ENCODE measurements around the gene KCNC3. TPM values are rescaled to one million over a fixed set of nuclear protein-coding genes. Genes with fewer than 3 reads are reported as not detected.

Gene KCNC3
- total RNA-seq, 1 donor from 2014 or later = not detected

- no peak for DNase-seq (ENCODE audit: low read depth)
- Histone ChIP-seq H3K4me3 (ENCODE audit: low read depth, low read length) (no peak overlapping the region), H3K27me3 (ENCODE audit: control insufficient read depth, insufficient read depth, low read length) (no peaks in the 10 kb centered on the region), H3K36me3 (ENCODE audit: control insufficient read depth, insufficient read depth, low read length) (no peaks in the 10 kb centered on the region)
- FAIRE-seq = no peak
- no peak for TF ChIP-seq CTCF (IDR thresholded peaks at IDR 0.05; ENCODE audit: insufficient read depth, low read length, severe bottlenecking)
Measured at GRCh38 chr19:50268041-50268440, 61.1 kb downstream of the KCNC3 start.

- TF ChIP-seq CTCF (IDR thresholded peaks at IDR 0.05; ENCODE audit: insufficient read depth, low read length, severe bottlenecking) = no peak
- no peak for DNase-seq (ENCODE audit: low read depth)
- Histone ChIP-seq H3K4me3 (ENCODE audit: low read depth, low read length) (no peak overlapping the region), H3K27me3 (ENCODE audit: control insufficient read depth, insufficient read depth, low read length) (no peaks in the 10 kb centered on the region), H3K36me3 (ENCODE audit: control insufficient read depth, insufficient read depth, low read length) (no peaks in the 10 kb centered on the region)
- FAIRE-seq = no peak
Measured at GRCh38 chr19:50266896-50267295, 62.3 kb downstream of the KCNC3 start.

- FAIRE-seq = no peak
- Histone ChIP-seq H3K36me3 (ENCODE audit: control insufficient read depth, insufficient read depth, low read length) (no peaks in the 10 kb centered on the region), H3K27me3 (ENCODE audit: control insufficient read depth, insufficient read depth, low read length) (no peaks in the 10 kb centered on the region), H3K4me3 (ENCODE audit: low read depth, low read length) (no peak overlapping the region)
- DNase-seq (ENCODE audit: low read depth) = no peak
- TF ChIP-seq CTCF (IDR thresholded peaks at IDR 0.05; ENCODE audit: insufficient read depth, low read length, severe bottlenecking) = no peak
Measured at GRCh38 chr19:50266041-50266440, 63.1 kb downstream of the KCNC3 start.

- no peak for DNase-seq (ENCODE audit: low read depth)
- Histone ChIP-seq H3K27me3 (ENCODE audit: control insufficient read depth, insufficient read depth, low read length) (no peaks in the 10 kb centered on the region), H3K4me3 (ENCODE audit: low read depth, low read length) (no peak overlapping the region), H3K36me3 (ENCODE audit: control insufficient read depth, insufficient read depth, low read length) (no peaks in the 10 kb centered on the region)
- no peak for TF ChIP-seq CTCF (IDR thresholded peaks at IDR 0.05; ENCODE audit: insufficient read depth, low read length, severe bottlenecking)
- FAIRE-seq = no peak
Measured at GRCh38 chr19:50264483-50265186, 64.5 kb downstream of the KCNC3 start.

GRCh38 chr19:50263176-50263575 is 66.0 kb downstream of the KCNC3 start:
- no peak for DNase-seq (ENCODE audit: low read depth)
- H3K36me3 ChIP-seq (ENCODE audit: control insufficient read depth, insufficient read depth, low read length) = no peaks in the 10 kb centered on the region
- no peak for TF ChIP-seq CTCF (IDR thresholded peaks at IDR 0.05; ENCODE audit: insufficient read depth, low read length, severe bottlenecking)
- no peaks in the 10 kb centered on the region for H3K27me3 ChIP-seq (ENCODE audit: control insufficient read depth, insufficient read depth, low read length)
- FAIRE-seq = no peak
- no peak overlapping the region for H3K4me3 ChIP-seq (ENCODE audit: low read depth, low read length)

Other genes with a start within 250 kb of the KCNC3 start
- not detected in 2 replicates for gene IZUMO2, start 166.1 kb downstream of the KCNC3 start, total RNA-seq
- 6.8 and 44.4 TPM in 2 replicates for gene MYH14, start 125.8 kb downstream of the KCNC3 start, total RNA-seq
- gene NAPSA, start 36.3 kb upstream of the KCNC3 start, total RNA-seq = 0.26 TPM in 2 replicates
- 44.2 and 71.9 TPM in 2 replicates for gene NR1H2, start 47.1 kb upstream of the KCNC3 start, total RNA-seq
- gene POLD1, start 55.0 kb upstream of the KCNC3 start, total RNA-seq = 22.5 and 28.4 TPM in 2 replicates
- not detected in 2 replicates for gene SPIB, start 89.6 kb upstream of the KCNC3 start, total RNA-seq
- not detected in 2 replicates for gene MYBPC2, start 103.5 kb upstream of the KCNC3 start, total RNA-seq
- gene EMC10, start 147.1 kb upstream of the KCNC3 start, total RNA-seq = 24.7 and 37.1 TPM in 2 replicates
- 0.51 and 0.79 TPM in 2 replicates for gene GARIN5A, start 147.5 kb upstream of the KCNC3 start, total RNA-seq
- 10.5 and 29.3 TPM in 2 replicates for gene JOSD2, start 181.8 kb upstream of the KCNC3 start, total RNA-seq
- not detected in 2 replicates for gene ASPDH, start 184.5 kb upstream of the KCNC3 start, total RNA-seq
- gene LRRC4B, start 239.1 kb upstream of the KCNC3 start, total RNA-seq = not detected in 2 replicates